ENCODE measurements around the gene KRTAP4-1.

GRCh38 chr17:41141361-41141760 is 43.4 kb downstream of the KRTAP4-1 start:
- TF ChIP-seq TAF1 (IDR thresholded peaks at IDR 0.05; ENCODE audit: borderline replicate concordance, insufficient read depth, low read length) (no peak), POLR2AphosphoS5 (IDR thresholded peaks at IDR 0.05; ENCODE audit: low read depth, low read length) (no peak), FOXP2 (optimal IDR thresholded peaks at IDR 0.05; ENCODE audit: borderline replicate concordance, extremely low read depth, extremely low read length, insufficient read depth) (no peak)

All from PFSK-1 (cell line).